IPS-NIHi7 (cell line): Measurements from ENCODE around the gene ARHGEF35.
"Not testable (repeated sequence)": the region's sequence is repeated elsewhere in the genome, so short reads cannot be mapped to it uniquely, and the experiment has no call there.

ENCODE experiments used
- DNase-seq: peaks from one replicate; pipeline ENCODE4 v3.0.0; 2012; ENCODE audit warnings: mixed read lengths; ENCODE audit errors: extremely low spot score

Gene ARHGEF35

DNA sequence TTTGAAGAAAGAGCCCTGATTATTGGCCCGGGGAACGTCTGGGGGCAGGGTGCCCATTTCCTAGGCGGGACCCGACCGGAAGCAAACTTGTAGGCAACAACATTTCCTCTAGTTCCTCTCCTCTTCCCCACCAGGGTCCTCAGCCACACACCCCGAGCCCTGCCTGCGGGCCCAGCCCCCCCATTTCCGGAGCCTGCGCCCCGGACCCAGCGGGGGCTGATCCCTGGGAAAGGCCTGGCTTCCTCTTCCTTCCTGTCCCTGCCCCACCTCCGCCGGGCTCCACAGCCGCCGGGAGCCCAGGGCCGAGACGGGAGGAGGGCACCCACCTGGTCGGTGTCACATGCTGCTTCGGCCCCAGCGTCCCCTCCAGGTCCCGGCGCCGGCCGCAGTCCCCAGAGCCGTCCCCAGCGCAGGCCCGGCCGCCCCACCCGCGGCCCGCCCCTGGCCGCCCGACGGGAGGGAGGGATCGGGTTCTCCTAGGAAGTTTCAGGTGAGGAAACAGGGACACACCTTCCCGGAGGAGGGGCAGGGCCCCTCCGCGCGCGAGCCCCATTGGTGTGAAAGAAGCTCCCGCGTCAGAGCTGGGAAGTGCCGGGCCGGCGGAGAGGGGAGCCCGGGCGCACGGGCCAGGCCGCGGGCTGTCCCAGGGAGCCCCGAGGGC lies at the start of gene ARHGEF35:
Gene ARHGEF35, minus strand, starts transcription at position 622 of the 661 bp plus-strand sequence. CDS start 7,450 bp downstream, outside the sequence.
- DNase-seq, result not testable (repeated sequence)

DNA sequence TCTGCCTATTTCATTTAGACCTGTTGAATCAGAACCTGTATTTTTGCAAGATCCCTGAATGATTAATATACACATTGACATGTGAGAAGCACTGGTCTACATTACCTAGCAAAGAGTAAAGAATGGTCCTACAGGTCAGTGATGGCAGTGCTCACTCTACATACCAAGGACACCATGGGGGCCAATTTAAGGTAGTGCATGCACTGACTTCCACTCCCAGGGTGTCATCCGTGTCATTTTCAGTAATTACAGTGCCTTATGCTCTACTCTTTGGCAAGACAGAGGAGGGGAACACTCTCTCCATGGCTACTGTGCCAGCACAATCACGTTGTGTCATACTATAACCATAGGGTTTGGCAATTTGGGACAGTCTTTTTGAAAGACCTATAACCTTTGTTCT lies 49.7 kb upstream of the ARHGEF35 start:
- DNase-seq, result not testable (repeated sequence)

DNA sequence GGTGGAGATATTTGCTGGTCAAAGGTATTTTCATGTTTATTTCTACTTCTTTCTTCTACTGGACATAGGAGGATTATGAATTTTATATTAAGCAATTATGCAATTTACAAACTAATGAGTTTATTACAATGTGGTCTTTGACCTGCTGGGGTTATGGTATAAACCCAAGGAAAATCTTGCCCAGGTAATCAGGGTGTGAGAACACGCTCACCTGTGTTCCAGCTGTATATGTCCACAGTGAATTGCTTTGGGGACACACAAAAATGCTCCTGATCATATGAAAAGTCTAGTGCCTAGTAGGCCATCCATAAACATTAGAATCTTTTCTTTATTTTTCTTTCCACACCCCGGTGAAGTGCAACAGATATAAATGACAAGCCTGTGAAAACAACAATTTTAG lies 43.7 kb upstream of the ARHGEF35 start, which contains the start of gene OR2A42:
Gene OR2A42, minus strand, starts transcription at position 241 of the 400 bp plus-strand sequence. CDS start 6,762 bp downstream, outside the sequence.
- DNase-seq, result not testable (repeated sequence)

DNA sequence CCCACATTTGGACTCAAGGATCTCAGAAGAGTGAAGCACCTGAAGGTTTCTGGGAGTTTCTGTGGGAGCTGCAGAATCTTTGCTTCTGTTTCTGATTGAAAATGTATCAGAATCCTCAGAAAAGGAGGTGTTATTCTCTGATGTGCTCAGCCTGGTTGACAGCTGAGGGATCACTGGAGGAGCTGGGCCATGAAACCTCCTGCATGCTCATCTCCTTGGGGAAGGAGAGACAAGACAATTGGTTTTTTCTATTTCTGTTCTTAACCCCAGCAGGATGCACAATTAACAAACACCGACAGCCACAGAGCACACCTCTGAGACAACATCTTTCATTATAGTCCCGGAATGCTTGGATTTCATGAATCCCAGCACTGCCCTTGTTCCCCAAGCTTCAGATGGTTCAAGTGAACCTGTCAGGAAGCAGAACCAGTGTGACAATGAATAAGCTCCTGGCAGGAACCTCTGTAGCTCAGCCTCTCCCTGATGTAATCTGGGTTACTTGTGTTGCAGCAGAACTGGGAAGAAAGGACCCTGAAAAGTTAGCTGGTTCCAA lies 43.0 kb upstream of the ARHGEF35 start:
- DNase-seq, result not testable (repeated sequence)

DNA sequence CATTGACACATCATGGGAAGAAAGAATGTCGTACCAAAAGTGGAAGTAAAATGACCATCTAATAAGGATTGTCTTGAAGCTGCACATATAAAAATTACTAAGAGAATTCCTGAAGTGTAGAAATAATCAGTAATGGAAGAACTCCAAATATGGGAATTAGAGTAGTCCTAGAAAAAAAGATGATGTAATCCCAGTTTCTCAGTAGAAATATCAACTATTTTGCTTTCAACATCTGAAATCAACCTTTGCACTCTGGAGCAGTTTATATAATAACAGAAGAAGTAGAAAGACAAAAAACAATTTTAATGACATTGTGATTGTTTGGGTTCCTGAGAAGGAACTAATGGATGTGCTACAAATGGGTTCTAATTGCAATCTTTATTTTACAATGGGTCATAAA lies 37.4 kb upstream of the ARHGEF35 start:
- not testable (repeated sequence) for DNase-seq

DNA sequence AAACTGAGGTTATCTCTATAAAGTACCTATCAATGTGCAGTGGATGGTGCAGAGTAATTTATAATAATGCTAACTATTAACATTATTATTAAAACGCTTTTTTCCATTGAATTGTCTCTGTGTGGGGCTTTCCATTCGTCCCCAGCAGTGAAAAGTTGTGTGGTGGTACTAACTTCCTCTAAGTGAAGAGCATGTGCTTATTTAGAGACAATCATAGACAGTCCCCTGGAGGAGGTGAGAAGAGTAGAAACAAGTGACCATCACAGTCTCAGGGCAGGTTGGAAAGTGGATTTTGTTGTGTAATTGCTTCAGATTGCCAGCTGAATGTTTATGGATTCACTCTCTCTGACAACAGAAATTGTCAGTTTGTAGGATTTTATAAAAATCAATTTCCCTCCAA lies 35.4 kb upstream of the ARHGEF35 start:
- DNase-seq, result not testable (repeated sequence)

DNA sequence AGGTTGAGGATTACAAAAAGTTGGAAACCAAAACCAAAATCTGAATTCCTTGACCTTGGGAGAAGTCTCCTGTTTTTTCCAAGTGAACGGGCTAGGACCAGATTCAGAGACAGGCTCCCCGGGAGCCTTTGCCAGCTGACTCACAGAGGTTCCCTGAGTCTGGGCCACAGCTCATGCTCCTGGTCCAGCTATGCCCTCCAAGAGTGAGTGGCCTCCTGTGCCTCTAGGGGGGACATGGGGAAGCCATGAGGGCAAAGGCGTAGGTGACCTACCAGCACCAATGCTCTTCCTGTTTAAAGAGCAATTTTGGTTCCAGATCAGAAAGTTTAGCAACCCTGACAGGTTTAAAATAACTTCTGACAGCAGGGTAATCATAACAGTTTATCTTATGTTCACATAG lies 33.2 kb upstream of the ARHGEF35 start:
- DNase-seq, result not testable (repeated sequence)

DNA sequence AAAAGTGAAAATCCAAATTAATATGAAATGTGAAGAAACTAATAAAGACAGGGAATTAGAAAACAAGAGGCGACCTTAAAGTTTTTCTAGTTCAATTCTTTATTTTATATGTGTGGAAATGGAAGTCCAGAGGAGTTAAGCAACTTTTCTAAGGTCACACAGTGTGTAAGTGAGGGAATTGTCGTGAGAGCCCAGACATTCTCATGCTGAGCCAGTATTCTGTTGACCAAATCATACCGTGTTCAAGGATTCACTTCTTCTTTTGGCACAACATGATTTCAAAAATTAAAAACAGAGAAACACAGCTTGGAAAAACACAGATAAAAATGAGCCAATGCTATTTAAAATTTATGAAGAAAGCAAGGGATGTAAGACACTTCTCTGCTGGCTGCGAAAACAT lies 31.2 kb upstream of the ARHGEF35 start:
- DNase-seq, result not testable (repeated sequence)

DNA sequence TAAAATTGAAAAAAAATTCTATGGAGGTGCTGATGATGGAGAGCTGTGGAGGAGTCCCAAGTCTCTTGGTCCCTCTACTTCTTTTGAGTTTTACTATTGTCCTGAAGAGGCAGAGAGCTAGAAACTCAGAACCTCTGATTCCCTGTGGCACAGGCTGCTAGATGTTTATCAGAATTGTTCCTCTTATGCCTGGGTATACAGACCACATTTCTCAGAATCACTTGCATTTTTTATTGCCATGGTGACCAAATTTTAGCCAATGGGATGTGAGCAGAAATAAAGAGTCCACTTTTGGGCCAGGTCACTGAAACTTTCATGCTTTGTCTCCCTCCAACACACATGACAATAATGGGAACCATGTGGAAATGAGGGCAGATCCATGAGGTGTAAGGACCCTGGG lies 28.0 kb upstream of the ARHGEF35 start:
- DNase-seq, result not testable (repeated sequence)

DNA sequence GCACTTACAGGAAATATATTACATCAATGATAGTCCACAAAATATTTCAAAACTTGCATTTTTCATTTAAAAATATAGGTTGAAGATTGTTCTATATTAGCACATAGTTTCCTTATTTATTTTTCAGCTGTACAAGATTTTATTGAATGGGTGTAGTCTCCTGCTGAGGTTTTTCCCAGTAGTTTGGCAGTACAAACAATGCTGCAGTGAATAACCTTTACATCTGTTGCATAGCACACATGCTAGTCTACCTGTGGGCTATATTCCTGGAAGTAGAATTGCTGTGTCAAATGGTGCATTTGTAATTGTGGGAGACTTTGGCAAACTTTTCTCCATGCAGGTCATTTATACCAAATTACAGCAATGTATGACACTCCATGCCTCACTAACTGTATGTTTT lies 24.9 kb upstream of the ARHGEF35 start:
- DNase-seq, result not testable (repeated sequence)

DNA sequence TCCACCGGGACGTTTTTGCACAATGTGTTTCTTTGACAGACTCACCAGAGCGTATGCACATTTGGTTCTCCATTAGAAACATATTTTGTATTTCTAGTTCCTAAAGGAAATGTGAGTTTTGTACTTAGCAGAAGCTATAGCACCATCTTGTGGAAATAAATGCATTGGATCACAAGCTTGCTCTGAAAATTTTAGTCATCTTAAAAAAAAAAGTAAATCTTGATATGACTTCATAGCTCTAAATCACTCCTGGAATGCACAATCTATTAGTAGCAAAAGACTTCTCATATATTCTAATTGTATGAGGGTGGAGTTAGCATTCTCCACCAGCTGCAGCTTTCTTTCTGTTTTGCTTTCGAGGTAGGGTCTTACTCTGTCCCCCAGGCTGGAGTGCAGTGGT lies 23.5 kb upstream of the ARHGEF35 start:
- not testable (repeated sequence) for DNase-seq

DNA sequence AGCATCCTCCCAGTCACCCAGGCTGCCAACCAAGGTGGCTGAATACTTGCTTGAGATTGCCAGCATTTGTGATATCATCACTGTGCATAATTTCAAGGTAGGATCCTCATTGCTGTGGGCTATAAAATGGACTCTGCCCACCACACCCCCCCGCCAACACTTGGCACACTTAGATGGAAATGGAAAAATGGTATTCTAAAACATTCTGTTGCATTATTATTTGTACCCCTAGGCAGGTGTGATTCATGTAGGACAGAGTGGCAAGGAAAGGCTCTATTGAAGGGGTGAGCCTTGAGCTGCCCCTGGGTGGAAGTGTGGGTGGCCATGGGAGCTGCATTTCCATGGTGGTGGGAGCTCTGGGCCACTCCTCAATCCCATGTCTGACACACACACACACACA lies 22.9 kb upstream of the ARHGEF35 start:
- DNase-seq, result not testable (repeated sequence)

DNA sequence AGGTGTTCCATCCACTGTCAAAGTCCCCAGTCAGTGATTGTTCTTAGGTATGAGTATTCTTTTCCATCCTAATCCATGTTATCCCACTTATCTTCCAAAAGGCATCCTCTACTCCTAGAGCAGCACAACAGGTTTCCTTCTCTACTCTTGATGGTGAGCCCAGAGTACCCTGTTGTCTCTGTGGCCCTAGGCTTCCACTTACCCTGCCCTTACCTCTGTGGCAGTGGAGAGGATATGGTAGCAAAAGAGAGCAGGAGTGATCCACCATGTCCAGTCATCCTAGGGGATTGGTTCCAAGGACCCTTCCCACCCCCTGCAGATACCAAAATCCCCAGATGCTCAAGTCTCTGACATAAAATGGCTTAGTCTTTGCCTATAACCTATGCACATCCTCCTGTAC lies 21.6 kb upstream of the ARHGEF35 start:
- not testable (repeated sequence) for DNase-seq

DNA sequence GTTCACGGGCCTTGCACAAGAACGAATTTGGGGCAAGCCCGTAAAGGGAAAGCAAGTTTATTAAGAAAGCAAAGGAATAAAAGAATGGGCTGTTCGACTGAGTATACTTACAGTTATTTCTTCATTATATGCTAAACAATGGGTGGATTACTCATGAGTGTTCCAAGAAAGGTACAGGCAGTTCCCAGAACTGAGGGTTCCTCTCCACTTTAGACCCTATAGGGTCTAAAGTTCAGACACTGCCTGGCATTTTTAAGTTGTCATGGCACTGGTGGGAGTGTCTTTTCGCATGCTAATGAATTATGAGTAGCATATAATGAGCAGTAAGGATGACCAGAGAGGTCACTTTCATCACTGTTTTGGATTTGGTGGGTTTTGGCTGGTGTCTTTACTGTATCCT lies 9.7 kb upstream of the ARHGEF35 start:
- DNase-seq, result not testable (repeated sequence)

DNA sequence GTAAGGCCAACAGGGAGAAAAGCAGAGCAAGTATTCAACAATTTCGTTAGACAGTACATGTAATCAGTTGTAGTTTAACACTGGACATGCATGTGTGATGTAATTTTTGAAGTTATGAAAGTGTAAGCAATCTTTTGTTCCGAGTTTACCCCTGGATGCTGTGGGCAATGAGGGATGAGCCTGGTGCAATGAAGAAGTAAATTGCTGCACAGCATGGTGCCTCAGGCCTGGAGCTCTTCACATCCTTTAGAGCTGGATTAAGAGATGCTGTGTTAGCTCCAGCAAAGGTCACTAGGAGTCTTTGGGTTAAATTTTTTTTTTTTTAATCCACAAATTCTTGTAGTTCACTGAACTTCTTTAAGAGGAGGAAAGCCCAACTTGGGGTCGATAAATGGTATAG lies 7.5 kb upstream of the ARHGEF35 start:
- DNase-seq, result not testable (repeated sequence)

DNA sequence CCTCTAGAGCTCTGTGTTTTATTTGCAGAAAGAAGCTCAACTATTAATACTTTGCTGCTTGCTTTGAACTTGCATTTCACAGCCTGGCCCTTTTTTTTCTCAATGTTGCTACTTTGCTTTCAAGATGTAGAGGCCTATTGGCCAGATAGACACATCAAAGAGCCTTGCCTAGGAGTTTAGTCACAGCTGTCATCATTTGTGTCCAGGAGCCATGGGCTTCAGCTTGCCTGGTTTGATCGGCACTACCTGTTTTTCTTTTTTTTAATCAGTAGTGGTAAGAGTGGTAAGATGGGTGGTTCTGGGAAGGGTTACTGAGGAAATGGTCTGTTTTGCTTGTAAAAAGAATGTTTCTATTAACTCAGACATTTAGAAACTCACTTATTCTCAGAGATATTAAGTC lies 6.3 kb upstream of the ARHGEF35 start:
- DNase-seq, result not testable (repeated sequence)

DNA sequence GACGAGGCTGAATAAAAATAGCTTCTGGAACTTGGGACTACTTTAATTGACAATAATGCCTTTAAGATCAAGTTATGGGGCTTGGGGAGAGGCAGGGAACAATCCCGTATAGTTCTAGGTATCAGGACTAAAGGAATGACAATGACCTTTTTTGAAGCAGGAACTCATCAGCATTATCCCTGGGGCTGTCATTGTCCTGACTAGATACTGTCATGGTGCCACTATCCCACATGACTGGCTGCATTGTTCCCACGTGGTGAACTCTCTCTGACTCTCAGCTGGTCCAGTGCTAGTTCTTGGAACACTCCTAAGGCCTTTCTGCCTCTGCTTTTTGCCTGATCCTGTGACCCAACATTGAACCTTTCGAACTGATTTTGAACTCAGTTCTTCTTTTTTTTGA lies 3.3 kb upstream of the ARHGEF35 start:
- not testable (repeated sequence) for DNase-seq

DNA sequence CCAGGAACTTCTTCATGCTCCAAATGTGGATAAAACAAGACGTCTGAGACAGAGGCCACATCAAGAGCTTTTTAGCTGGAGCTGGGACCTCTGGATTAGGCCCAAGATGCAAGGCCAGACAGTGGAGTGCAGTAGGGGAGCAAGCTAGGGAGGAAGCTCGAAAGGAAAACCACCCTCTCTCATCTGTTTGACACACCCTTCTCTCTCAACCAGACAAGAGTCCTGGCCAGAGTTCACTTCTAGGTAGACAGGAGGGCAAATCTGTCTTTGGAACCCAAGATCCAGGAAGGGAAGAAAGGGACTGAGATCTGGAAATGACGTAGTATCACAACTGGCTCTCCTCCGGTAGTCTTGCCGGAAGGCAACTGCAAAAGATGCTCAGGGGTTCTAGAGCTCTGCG lies 1.2 kb downstream of the ARHGEF35 start:
- not testable (repeated sequence) for DNase-seq

DNA sequence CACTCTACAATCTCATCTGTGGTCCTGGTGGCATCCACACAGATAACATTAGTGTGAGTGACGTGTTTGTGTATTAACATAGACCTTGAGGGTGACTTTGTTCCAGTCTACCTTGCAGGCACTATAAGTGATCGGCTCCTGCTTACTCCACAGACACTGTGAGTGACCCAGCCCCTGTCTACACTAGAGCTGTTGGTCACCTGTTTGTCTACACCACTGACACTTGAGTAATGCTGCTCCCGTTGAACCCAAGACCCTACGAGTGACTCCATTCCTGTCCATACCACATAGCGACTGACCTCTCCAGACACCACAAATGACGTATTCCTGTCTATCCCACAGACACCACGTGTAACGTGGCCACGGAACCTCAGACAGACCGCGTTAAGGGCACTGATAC lies 1.9 kb downstream of the ARHGEF35 start:
- not testable (repeated sequence) for DNase-seq

DNA sequence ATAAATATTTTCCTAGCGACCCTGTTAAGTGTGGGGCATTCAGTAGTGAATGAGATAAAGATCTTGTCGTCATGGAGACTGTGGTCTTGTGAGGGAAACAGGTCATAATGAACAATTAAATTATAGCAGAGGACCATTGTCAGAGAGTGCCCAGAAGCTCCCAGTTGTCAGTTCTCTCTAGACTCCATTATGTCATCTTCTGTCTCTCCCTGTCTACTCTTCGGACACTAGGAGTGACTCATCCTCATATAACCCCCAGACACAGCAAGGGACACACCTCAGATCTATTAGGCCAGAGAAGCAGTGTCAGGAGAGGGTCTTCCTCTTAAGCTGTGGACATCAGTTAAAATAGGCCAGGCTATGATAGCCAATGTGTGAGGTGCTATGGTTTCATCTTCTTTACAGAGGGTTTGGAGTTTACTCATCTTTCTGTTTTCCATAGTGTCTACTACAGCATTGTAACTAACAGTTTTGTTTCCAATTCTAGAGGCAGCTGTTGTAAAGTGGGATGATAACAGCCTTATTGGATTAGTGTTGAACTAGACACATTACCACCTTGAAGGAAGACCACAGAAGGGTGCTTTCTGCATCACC lies 7.0 kb downstream of the ARHGEF35 start:
- DNase-seq, result not testable (repeated sequence)

DNA sequence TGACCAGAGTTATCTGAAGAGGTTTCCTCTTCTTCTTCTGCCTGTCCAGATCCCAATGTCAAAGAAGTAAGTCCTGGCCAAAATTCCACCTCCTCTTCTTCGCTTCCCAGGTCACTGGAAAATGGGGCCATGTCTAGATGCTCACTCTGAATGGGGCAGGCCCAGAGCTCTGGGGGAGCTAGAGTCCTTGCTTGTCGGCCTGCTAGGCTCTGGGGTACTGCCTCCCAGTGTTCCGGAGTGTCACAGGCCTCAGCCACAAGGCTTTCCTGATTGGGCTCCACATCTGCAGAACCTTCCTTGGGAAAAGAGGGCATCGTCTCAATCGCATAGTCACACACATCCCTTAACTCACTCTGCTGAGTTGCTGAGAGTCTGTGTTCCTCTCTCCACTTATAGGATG lies 7.8 kb downstream of the ARHGEF35 start:
- DNase-seq, result not testable (repeated sequence)

DNA sequence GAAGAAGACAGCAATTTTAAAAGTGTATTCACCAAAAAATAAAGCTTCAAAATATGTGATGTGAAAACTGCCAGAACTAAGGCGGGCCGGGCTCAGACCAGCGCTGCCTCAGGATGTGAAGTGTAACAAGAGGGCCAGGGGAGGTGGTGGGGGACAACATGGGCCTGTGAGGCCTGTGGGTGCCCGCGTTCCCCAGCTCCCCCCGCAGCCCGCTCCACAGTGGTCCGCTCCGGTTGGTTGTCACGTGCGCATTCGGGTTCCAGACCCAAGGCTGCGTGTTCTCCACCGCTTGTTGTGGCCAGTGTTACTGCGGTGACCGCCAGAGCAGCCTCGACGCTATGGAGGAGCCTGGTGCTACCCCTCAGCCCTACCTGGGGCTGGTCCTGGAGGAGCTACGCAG lies 12.5 kb downstream of the ARHGEF35 start, which contains the start of gene CTAGE4:
Gene CTAGE4, plus strand, starts transcription at position 301 of the 400 bp plus-strand sequence. Its CDS starts 38 bp downstream, at position 339.
- DNase-seq, result not testable (repeated sequence)

DNA sequence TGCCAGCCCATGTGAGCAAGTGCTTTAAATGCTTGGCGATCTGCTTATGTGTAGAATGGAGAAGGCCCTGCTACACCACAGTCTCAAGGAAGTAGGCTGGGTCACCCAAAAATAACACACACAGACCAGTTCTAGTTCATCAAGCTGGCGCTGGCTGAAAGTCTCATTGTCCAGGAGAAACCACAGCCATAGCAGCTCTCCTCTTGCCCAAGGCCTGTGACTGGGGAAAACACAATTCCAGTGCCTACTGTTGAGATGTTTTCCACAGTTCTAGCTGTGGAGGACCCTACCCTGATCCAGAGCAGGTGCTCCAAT lies 16.5 kb downstream of the ARHGEF35 start:
- not testable (repeated sequence) for DNase-seq
